ENCODE data around the gene POMP.
A peak's percentile ranks its signal among the peaks of the same experiment; 100 is the strongest.

DNA sequence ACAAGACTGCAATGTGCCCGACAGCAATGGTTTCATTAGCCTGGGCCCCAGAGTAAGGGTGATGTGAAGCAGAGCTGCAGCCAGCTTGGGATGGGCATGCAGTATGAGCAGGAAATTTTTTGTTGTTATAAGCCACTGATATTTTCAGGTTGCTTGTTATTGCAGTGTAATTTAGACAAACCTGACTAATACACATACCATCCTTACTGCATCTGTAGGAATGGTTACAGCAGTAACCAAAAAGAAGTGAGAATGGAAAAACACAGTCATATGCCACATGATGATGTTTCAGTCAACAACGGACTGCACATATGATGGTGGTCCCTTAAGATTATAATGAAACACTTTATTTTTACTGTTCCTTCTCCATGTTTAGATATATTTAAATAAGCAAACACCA, 8.6 kb upstream of the POMP start:
- TF ChIP-seq POLR2A (IDR thresholded peaks at IDR 0.05; ENCODE audit: low read depth, low read length) (no peak), RAD21 (IDR thresholded peaks at IDR 0.05; ENCODE audit: low read length) (no peak)
- TF ChIP-seq, protein P1, sequence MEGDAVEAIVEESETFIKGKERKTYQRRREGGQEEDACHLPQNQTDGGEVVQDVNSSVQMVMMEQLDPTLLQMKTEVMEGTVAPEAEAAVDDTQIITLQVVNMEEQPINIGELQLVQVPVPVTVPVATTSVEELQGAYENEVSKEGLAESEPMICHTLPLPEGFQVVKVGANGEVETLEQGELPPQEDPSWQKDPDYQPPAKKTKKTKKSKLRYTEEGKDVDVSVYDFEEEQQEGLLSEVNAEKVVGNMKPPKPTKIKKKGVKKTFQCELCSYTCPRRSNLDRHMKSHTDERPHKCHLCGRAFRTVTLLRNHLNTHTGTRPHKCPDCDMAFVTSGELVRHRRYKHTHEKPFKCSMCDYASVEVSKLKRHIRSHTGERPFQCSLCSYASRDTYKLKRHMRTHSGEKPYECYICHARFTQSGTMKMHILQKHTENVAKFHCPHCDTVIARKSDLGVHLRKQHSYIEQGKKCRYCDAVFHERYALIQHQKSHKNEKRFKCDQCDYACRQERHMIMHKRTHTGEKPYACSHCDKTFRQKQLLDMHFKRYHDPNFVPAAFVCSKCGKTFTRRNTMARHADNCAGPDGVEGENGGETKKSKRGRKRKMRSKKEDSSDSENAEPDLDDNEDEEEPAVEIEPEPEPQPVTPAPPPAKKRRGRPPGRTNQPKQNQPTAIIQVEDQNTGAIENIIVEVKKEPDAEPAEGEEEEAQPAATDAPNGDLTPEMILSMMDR (conservative IDR thresholded peaks at IDR 0.05; ENCODE audit: low read depth, low read length), result no peak
- TF ChIP-seq, protein P2, sequence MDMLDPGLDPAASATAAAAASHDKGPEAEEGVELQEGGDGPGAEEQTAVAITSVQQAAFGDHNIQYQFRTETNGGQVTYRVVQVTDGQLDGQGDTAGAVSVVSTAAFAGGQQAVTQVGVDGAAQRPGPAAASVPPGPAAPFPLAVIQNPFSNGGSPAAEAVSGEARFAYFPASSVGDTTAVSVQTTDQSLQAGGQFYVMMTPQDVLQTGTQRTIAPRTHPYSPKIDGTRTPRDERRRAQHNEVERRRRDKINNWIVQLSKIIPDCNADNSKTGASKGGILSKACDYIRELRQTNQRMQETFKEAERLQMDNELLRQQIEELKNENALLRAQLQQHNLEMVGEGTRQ (IDR thresholded peaks at IDR 0.05; ENCODE audit: low read depth, low read length), result peak; percentile 40; the same call in 1 of the 2 replicates

All from IMR-90 (cell line).